Activated CD8-positive, alpha-beta memory T cell treated with anti-CD3 and anti-CD28 coated beads for 4 hours (primary cell): ENCODE data around the gene PPM1H.

Experiments
- DNase-seq, 2 donors: peaks; one replicate each; pipeline ENCODE4 v3.0.0-alpha.2; 2020; ENCODE audit warnings: low read depth in 2 of 2

PPM1H gene

GRCh38 chr12:62714774-62715721 lies 219.9 kb downstream of the PPM1H start:
- DNase-seq = no peak

GRCh38 chr12:62714181-62714773 lies 220.7 kb downstream of the PPM1H start:
- no peak for DNase-seq

DNA sequence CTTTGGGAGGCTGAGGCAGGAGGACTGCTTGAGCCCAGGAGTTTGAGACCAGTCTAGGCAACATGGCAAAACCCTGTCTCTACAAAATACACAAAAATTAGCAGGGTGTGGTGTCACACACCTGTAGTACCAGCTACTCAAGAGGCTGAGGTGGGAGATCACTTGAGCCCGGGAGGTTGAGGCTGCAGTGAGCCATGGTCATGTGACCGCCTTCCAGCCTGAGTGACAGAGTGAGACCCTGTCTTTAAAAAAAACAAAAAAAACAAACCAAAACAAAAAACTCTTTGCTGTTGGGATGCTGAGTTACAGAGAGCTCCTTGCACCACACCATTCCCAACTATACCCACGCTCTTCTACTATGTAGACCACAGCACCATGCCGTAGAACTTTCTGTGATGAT lies 221.2 kb downstream of the PPM1H start:
- no peak for DNase-seq

DNA sequence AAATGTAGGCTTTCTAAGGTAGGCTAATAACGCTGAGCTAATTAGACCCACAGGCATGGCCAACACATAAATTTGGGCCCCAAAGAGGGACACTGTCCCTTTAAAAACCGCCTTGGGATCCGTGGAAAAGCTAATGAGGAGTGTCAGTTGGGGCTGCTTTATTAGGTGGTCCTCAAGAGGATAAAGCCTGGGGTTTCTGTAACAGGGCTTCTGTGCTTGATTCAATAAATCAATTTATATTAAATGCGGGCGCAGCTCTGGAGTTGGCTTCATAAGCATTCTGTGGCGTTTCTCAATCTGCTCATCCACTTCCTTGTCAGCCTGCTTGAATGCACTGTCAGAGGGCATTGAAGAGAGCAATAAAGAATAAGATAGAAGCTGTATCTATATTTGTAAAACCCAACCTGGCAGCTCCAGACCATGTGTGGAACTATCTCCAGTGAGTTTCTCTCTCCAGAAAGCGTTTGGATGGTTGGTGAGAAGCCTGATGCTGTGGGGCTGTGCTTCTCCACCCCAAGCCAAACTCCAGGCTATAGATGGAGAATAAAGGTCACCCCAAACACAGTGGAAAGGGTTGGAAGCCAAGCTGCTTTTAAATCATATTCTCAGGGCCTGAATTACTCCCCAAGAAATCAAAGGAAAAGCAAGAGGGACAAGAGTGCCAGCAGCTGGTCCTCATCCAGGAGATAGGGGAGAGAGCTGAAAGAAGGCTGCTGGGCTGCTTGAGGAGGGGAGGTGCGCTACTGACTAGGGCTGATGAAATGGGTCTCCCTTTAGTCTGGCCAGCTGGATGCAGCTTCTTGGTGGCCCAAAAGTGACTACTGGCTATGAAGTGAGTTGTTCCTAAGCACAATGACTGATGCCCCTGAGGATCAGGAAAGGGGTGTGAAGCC lies 222.0 kb downstream of the PPM1H start:
- no peak for DNase-seq

- no peak for DNase-seq
Observed at GRCh38 chr12:62711631-62712241, 223.2 kb downstream of the PPM1H start.

DNA sequence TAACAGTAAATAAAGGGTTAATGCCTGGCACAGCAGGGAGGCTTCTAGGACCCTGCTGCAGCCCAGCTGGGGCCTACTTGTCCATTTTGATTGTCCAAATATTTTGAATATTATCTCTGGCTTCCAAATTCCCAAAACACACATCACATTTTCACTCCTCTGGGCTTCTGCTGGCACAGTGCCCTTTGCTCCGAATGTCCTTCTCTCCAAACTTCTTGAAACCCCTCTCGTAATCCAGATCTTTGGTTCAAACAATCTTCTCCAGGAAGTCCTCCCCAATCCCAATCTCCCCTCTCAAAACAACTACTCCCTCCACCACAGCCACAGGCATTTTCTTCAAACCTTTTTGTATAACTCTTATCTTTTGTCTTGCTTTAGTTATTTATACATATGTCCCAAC lies 225.6 kb downstream of the PPM1H start:
- DNase-seq = no peak

- DNase-seq = no peak
Observed at GRCh38 chr12:62707939-62708338, 227.0 kb downstream of the PPM1H start.

DNA sequence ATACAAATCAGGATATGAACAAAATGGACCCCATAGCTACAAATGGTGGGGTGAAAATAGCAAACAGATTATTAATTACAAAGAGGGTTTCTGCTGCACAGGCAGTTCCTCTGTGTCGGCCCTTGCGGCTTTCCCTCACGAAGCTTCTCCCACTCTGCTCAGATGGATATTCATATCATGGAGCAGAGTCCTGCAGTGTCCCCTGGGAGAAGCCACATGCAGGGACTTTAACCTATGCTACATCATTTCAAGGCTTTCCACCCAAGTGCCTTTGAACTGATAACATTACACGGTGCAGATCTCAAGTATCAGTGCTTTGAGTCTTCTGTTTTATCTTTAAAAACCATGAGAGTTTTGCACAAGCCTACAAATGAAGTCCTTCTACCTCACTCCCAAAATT lies 229.1 kb downstream of the PPM1H start:
- no peak for DNase-seq

- no peak for DNase-seq
Observed at GRCh38 chr12:62703011-62703380, 232.0 kb downstream of the PPM1H start.

GRCh38 chr12:62701492-62701891 lies 233.5 kb downstream of the PPM1H start:
- DNase-seq = no peak

- DNase-seq = no peak
Observed at GRCh38 chr12:62700091-62700880, 234.7 kb downstream of the PPM1H start.

DNA sequence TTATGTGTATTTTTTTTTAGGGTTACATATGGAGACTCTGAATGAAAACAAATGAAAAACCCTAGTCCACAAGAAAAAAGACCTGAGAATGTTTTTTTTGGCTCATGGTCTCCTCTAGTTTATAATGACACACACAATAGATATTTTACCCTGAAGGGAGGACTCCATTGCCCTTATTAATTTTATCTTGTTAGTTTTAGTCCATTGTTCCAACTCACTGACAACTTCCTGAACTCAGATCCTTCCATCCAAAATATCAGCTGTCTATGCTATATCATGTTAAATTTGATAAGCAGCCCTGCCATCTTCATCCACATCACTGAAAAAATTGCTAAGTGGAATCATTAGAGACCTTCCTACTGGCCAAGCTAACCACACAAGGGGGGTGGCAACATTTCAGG lies 236.2 kb downstream of the PPM1H start:
- DNase-seq = no peak

DNA sequence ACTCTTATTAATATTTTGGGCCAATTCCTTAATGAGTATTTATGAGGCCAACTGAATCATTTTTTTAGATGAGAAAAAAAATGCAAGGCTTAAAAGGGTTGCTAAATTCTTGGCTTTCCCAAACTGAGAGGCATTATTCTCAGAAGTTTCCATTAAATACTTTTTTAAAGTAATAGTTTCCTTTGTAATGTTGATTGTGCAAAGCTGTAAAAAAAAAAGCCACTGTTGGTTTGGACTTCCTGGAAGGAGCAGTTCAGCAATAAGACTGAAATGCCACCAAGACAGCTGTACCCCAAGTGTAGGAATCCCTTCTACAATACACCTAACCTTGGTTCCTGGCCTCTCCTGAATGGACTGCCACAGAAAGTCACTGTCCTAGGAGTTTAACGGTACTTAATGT lies 237.1 kb downstream of the PPM1H start:
- no peak for DNase-seq

- DNase-seq = no peak
Observed at GRCh38 chr12:62695696-62696095, 239.3 kb downstream of the PPM1H start.

GRCh38 chr12:62694632-62695031 lies 240.3 kb downstream of the PPM1H start:
- no peak for DNase-seq

- DNase-seq = no peak
Observed at GRCh38 chr12:62694116-62694515, 240.8 kb downstream of the PPM1H start.

- no peak for DNase-seq
Observed at GRCh38 chr12:62693376-62694050, 241.4 kb downstream of the PPM1H start.

DNA sequence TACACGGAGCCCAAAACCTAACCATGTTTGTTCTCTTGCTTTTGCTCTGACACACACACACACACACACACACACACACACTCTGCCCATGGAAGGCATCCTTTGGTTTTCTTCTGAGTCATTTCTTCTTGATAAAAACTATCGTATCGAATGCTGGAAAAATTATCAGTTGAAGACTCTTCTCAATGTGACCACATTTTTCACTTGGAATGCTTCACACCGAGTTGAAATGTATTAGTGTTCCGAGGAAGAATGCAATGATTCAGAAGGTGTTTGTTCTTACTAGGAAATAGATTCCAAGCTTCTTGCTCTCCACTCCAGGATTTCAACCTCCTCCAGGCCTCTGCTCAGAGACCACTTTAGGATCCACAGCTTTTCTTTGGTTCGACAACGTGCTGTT lies 242.1 kb downstream of the PPM1H start:
- DNase-seq = no peak

DNA sequence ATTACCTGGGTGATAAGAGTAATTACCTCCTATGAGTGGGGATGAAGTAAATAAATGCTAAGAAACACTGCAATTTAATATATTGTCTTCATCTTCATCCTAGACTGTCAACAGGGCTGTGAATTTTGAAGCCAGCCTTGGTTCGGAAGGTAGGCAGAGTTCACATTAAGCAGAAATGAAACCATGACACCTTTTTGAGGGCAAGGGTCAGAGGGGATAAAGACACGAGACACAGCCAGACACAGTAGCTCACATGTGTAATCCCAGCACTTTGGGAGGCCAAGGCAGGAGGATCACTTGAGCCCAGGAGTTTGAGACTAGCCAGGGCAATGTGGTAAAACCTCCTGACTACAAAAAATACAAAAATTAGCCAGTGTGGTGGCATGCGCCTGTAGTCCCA lies 243.6 kb downstream of the PPM1H start:
- DNase-seq = no peak

- no peak for DNase-seq
Observed at GRCh38 chr12:62689042-62689839, 245.7 kb downstream of the PPM1H start.
